K562 (cell line): ENCODE data around the gene GNA15. TPM values are rescaled to one million over a fixed set of nuclear protein-coding genes. Genes with fewer than 3 reads are reported as not detected.

Source experiments
- ATF7 ChIP-seq: fragments of 450-650 bp; IDR thresholded peaks from 2 replicates; pipeline ENCODE4 v1.7.1; 2014; ENCODE audit warnings: mild to moderate bottlenecking, moderate library complexity
- CEBPG ChIP-seq, 3 experiments: fragments of 200-800 bp in 1 of 3; sonication (Bioruptor generic) in 1 of 3; sonication (generic) in 1 of 3; formaldehyde crosslinking in 1 of 3; IDR thresholded peaks in 2 of 3; conservative IDR thresholded peaks in 1 of 3; 2 replicates each; pipeline versions ENCODE4 v1.6.1 to v1.8.0; 2016 to 2022; ENCODE audit warnings: missing compliant biosample characterization in 2 of 3, missing genetic modification characterization in 2 of 3, mild to moderate bottlenecking in 1 of 3, missing genetic modification reagents in 1 of 3
- E2F3 ChIP-seq: fragments of 250-450 bp; sonication (Bioruptor Pico); IDR thresholded peaks from 2 replicates; pipeline ENCODE4 v1.4.0; 2020; ENCODE audit warnings: mild to moderate bottlenecking
- EP300 ChIP-seq: IDR thresholded peaks from 2 replicates; pipeline ENCODE4 v1.6.1; 2012; ENCODE audit warnings: low read length, improper control_type of control experiment
- EP400 ChIP-seq: fragments of 450-650 bp; IDR thresholded peaks from 2 replicates; pipeline ENCODE4 v1.6.1; 2017; ENCODE audit warnings: antibody characterized with exemption, mild to moderate bottlenecking, moderate library complexity
- HDAC2 ChIP-seq: fragments of 450-650 bp; IDR thresholded peaks from 2 replicates; pipeline ENCODE4 v1.6.1; 2016; ENCODE audit warnings: mild to moderate bottlenecking
- KAT7 ChIP-seq: sonication (generic); formaldehyde crosslinking; IDR thresholded peaks from 2 replicates; pipeline ENCODE4 v1.8.0; 2022; ENCODE audit warnings: missing genetic modification reagents, mild to moderate bottlenecking, borderline replicate concordance
- MAX ChIP-seq: sonication (generic); formaldehyde crosslinking; IDR thresholded peaks from 2 replicates; pipeline ENCODE4 v1.9.0; 2022; ENCODE audit warnings: mild to moderate bottlenecking, missing genetic modification reagents
- MYNN ChIP-seq, 2 experiments: sonication (generic); formaldehyde crosslinking in 1 of 2; IDR thresholded peaks; 2 replicates each; pipeline versions ENCODE4 v1.5.0 to v1.6.1; 2016 to 2020; ENCODE audit warnings: antibody characterized with exemption in 1 of 2, missing genetic modification reagents in 1 of 2
- RBBP5 ChIP-seq: fragments of 200-600 bp; sonication (generic); IDR thresholded peaks from 2 replicates; pipeline ENCODE4 v1.6.1; 2012; ENCODE audit warnings: borderline replicate concordance, mild to moderate bottlenecking, low read length, control low read depth, inconsistent platforms; ENCODE audit not compliant: insufficient read depth, poor library complexity, severe bottlenecking
- SMAD1 ChIP-seq: fragments of 150-350 bp; IDR thresholded peaks from 2 replicates; pipeline ENCODE4 v1.6.1; 2014; ENCODE audit warnings: low read length, low read depth; ENCODE audit not compliant: partially characterized antibody
- SMAD4 ChIP-seq: fragments of 250-450 bp; sonication (Bioruptor Pico); conservative IDR thresholded peaks from 2 replicates; pipeline ENCODE4 v1.8.0; 2021; ENCODE audit warnings: inconsistent platforms, mild to moderate bottlenecking, moderate library complexity
- SMARCB1 ChIP-seq: IDR thresholded peaks from 2 replicates; pipeline ENCODE4 v1.6.1; 2011; ENCODE audit warnings: improper control_type of control experiment, low read depth; ENCODE audit not compliant: insufficient read length
- TCF3 ChIP-seq: sonication (generic); formaldehyde crosslinking; IDR thresholded peaks from 2 replicates; pipeline ENCODE4 v1.4.0; 2020; ENCODE audit warnings: mild to moderate bottlenecking, missing genetic modification reagents
- ZBTB17 ChIP-seq: fragments of 450-650 bp; formaldehyde crosslinking; IDR thresholded peaks from 2 replicates; pipeline ENCODE4 v1.4.0; 2020; ENCODE audit warnings: mild to moderate bottlenecking
- ZNF146 ChIP-seq: IDR thresholded peaks from one replicate; pipeline ENCODE4 v1.6.1; 2018; ENCODE audit warnings: missing compliant biosample characterization; ENCODE audit not compliant: unreplicated experiment
- ZNF263 ChIP-seq: sonication (generic); formaldehyde crosslinking; IDR thresholded peaks from 2 replicates; pipeline ENCODE4 v1.8.0; 2022; ENCODE audit warnings: mild to moderate bottlenecking, missing genetic modification reagents, borderline replicate concordance
- ZNF384 ChIP-seq: IDR thresholded peaks from 2 replicates; pipeline ENCODE4 v1.6.1; 2012; ENCODE audit warnings: low read depth, low read length, improper control_type of control experiment
- ZNF592 ChIP-seq: fragments of 450-650 bp; IDR thresholded peaks from 2 replicates; pipeline ENCODE4 v1.6.1; 2017; ENCODE audit warnings: antibody characterized with exemption, mild to moderate bottlenecking
- polyA plus RNA-seq, 8 experiments: library from polyadenylated mRNA; depleted of rRNA in 4 of 8; stranded (reverse) in 5 of 8; unstranded in 3 of 8; fragments of >200 nt; fragmentation: Nextera tagmentation in 2 of 8; fragmentation: Illumina TruSeq in 1 of 8; extraction: Ambion mirVana in 2 of 8; extraction: Trizol in 1 of 8; gene quantifications; 2 replicates each; pipeline versions ENCODE4 v1.2.1 to v1.2.3, GENCODE V29; 2011 to 2014; ENCODE audit warnings: inconsistent platforms in 1 of 8, missing spikeins in 1 of 8
- total RNA-seq, 7 experiments: library from RNA; depleted of rRNA in 6 of 7; stranded (reverse); fragments of >200 nt in 6 of 7; fragmentation: Illumina TruSeq in 2 of 7; extraction: Trizol in 2 of 7; gene quantifications; 2 replicates each; pipeline versions ENCODE4 v1.2.1 to v1.2.3, GENCODE V29; 2011 to 2021; ENCODE audit warnings: low replicate concordance in 1 of 7
- TF ChIP-seq, protein P1 (sequence below): fragments of 200-800 bp; sonication (Bioruptor generic); IDR thresholded peaks from 2 replicates; pipeline ENCODE4 v1.6.1; 2017; ENCODE audit warnings: missing genetic modification characterization, missing compliant biosample characterization

GNA15 gene
- total and polyA plus RNA-seq, 9 of the 15 experiments (the other 6 are each of a cell fraction or from before 2014, with no cell fraction given), result 0.03 to 0.24 (median 0.11) TPM; not detected in 1

- TF ChIP-seq, protein P1, sequence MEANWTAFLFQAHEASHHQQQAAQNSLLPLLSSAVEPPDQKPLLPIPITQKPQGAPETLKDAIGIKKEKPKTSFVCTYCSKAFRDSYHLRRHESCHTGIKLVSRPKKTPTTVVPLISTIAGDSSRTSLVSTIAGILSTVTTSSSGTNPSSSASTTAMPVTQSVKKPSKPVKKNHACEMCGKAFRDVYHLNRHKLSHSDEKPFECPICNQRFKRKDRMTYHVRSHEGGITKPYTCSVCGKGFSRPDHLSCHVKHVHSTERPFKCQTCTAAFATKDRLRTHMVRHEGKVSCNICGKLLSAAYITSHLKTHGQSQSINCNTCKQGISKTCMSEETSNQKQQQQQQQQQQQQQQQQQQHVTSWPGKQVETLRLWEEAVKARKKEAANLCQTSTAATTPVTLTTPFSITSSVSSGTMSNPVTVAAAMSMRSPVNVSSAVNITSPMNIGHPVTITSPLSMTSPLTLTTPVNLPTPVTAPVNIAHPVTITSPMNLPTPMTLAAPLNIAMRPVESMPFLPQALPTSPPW (CRISPR knock-in tag), result peak; percentile 40; the same call in 1 of the 2 replicates
- TF ChIP-seq SMAD4 (CRISPR knock-in tag), result peak; percentile 59
- peak; percentile 43 for TF ChIP-seq HDAC2
- TF ChIP-seq EP400, result peak; percentile 50; the same call in 1 of the 2 replicates
- TF ChIP-seq ZNF384, result peak; percentile 88
- TF ChIP-seq CEBPG (CRISPR knock-in tag; IDR thresholded peaks at IDR 0.05), result no peak
- peak in 1 of 2 experiments; percentile 21; a peak in 1 of 4 replicates for TF ChIP-seq CEBPG (tag; conservative IDR thresholded peaks at IDR 0.05 in 1 of 2, IDR thresholded peaks at IDR 0.05 in 1 of 2)
- peak; percentile 98 for TF ChIP-seq ZNF146 (CRISPR knock-in tag)
- peak; percentile 74 for TF ChIP-seq EP300
- TF ChIP-seq SMAD1, result peak; percentile 88
- TF ChIP-seq ZBTB17 (CRISPR knock-in tag), result 0 out of 2 replicates have a peak, but pooled peaks have one; percentile 21
- peak; percentile 89 for TF ChIP-seq TCF3 (CRISPR knock-in tag)
- no peak for TF ChIP-seq E2F3 (CRISPR knock-in tag)
- TF ChIP-seq ZNF263 (CRISPR knock-in tag), result no peak
- peak; percentile 67; the same call in 1 of the 2 replicates for TF ChIP-seq MYNN (IDR thresholded peaks at IDR 0.05)
- TF ChIP-seq MYNN (CRISPR knock-in tag; IDR thresholded peaks at IDR 0.05), result no peak
- TF ChIP-seq RBBP5, result peak; percentile 51
- TF ChIP-seq SMARCB1, result no peak
- TF ChIP-seq MAX, result 0 out of 2 replicates have a peak, but pooled peaks have one; percentile 2
- peak; percentile 68; the same call in 1 of the 2 replicates for TF ChIP-seq ZNF592
- TF ChIP-seq KAT7 (CRISPR knock-in tag), result peak; percentile 84; the same call in 1 of the 2 replicates
- peak; percentile 49 for TF ChIP-seq ATF7
Observed at GRCh38 chr19:3194106-3195087, 58.6 kb downstream of the GNA15 start (continued).
